Measurements from ENCODE around the gene CDC42BPA. TPM values are rescaled to one million over a fixed set of nuclear protein-coding genes. Genes with fewer than 3 reads are reported as not detected.

CDC42BPA gene
- total and polyA plus RNA-seq, 2 donors (not counting 3 experiments of a cell fraction or from before 2014, with no cell fraction given): 26.1 to 92.6 TPM

GRCh38 chr1:226976276-226976977 lies 341.9 kb downstream of the CDC42BPA start:
- no peaks in the 10 kb centered on the region for H3K36me3 ChIP-seq (ENCODE audit: control insufficient read depth in 2 of 2, extremely low read depth in 1 of 2, insufficient read depth in 2 of 2, low read length in 2 of 2)
- ChIA-PET POLR2A (no interaction called here), CTCF (no interaction called here)
- H3K4me2 ChIP-seq (ENCODE audit: insufficient read depth, low read length): no peak overlapping the region
- no peak overlapping the region for H2AFZ ChIP-seq (ENCODE audit: low read depth, low read length)
- DNase-seq (ENCODE audit: low read depth, low spot score) (no peak), FAIRE-seq (no peak)
- TF ChIP-seq GATA2 (IDR thresholded peaks at IDR 0.05; ENCODE audit: insufficient read depth, insufficient read length, low read depth, low read length) (no peak), CTCF (IDR thresholded peaks at IDR 0.05; ENCODE audit: extremely low read depth in 1 of 2, insufficient read depth in 1 of 2, low read depth in 1 of 2, low read length in 2 of 2) (no peak), JUN (IDR thresholded peaks at IDR 0.05; ENCODE audit: borderline replicate concordance, insufficient read depth, insufficient read length, low read depth) (no peak), POLR2AphosphoS5 (IDR thresholded peaks at IDR 0.05; ENCODE audit: insufficient read depth, low read depth, low read length) (no peak), MAX (IDR thresholded peaks at IDR 0.05; ENCODE audit: insufficient read depth, insufficient read length) (no peak), POLR2A (IDR thresholded peaks at IDR 0.05; ENCODE audit: low read depth, low read length) (no peak), EZH2 (IDR thresholded peaks at IDR 0.05; ENCODE audit: borderline replicate concordance, low read depth, low read length, severe bottlenecking) (no peak), FOS (IDR thresholded peaks at IDR 0.05; ENCODE audit: borderline replicate concordance, insufficient read depth, low read length) (no peak), MYC (IDR thresholded peaks at IDR 0.05; ENCODE audit: low read depth, low read length) (no peak)
- no peaks in the 10 kb centered on the region for H3K27me3 ChIP-seq (ENCODE audit: control insufficient read depth in 2 of 2, insufficient read depth in 2 of 2, low read length in 2 of 2)
- H3K27ac ChIP-seq (ENCODE audit: insufficient read depth, low read depth, low read length): no peak overlapping the region
- no peaks in the 10 kb centered on the region for H3K9me3 ChIP-seq (replicated peaks; ENCODE audit: control insufficient read depth, insufficient read depth, low read length)
- H3K9ac ChIP-seq (replicated peaks; ENCODE audit: extremely low read depth, insufficient read depth, low read length): no peak overlapping the region
- H4K20me1 ChIP-seq (replicated peaks; ENCODE audit: control insufficient read depth, extremely low read depth, insufficient read depth, low read length): no peaks in the 10 kb centered on the region
- no peak overlapping the region for H3K4me3 ChIP-seq (replicated peaks in 1 of 3; ENCODE audit: insufficient read depth in 1 of 3, low read depth in 1 of 3, low read length in 3 of 3)
- intact Hi-C loops (cut with micrococcal nuclease): no loop called here
- no peaks in the 10 kb centered on the region for H3K9me1 ChIP-seq (replicated peaks; ENCODE audit: control insufficient read depth, extremely low read depth, insufficient read depth, low read length)
- H3K79me2 ChIP-seq (ENCODE audit: control insufficient read depth, insufficient read depth, low read length): no peaks in the 10 kb centered on the region
- dilution Hi-C loops (cut with MboI; ENCODE audit: extremely low pct_ligation_motif_present, low sequenced_read_pairs): no loop called here
- BruUV-seq (replicated peaks): no TSS peak
- no peaks in the 10 kb centered on the region for H3K4me1 ChIP-seq (ENCODE audit: control insufficient read depth, extremely low read depth, insufficient read depth, low read length)

Measured in endothelial cell of umbilical vein (primary cell).